ENCODE measurements around the gene FYB1. TPM values are rescaled to one million over a fixed set of nuclear protein-coding genes. Genes with fewer than 3 reads are reported as not detected.
A peak's percentile ranks its signal among the peaks of the same experiment; 100 is the strongest.

Gene FYB1
- total and polyA plus RNA-seq, 9 donors = 1.1 to 12.4 (median 3.6) TPM

GRCh38 chr5:39072925-39073766 lies 146.2 kb downstream of the FYB1 start:
- H3K27me3 ChIP-seq = no peaks in the 10 kb centered on the region
- intact Hi-C loops (cut with DNase I) = loop anchor here in 2 of 4 donors (10.0 kb wide), 2 partner anchors 58 to 352 kb away; partner anchors contain the start of gene DAB2 (in 1 of the 2)
- WGBS, 3 donors = 3 to 4% (median 3%) methylated on average over 26 to 27 of the region's 27 CpGs
- H3K36me3 ChIP-seq = no peaks in the 10 kb centered on the region
- peak in 1 of 5 donors; percentile 37 for DNase-seq
- H3K4me3 ChIP-seq = peak overlapping the region; percentile 94
- H3K27ac ChIP-seq = peak overlapping the region; percentile 98 to 99
- no peaks in the 10 kb centered on the region for H3K4me1 ChIP-seq (ENCODE audit: insufficient read depth)
- no peaks in the 10 kb centered on the region for H3K9me3 ChIP-seq
- TF ChIP-seq POLR2A (IDR thresholded peaks at IDR 0.05) = no peak
- no peak for TF ChIP-seq EP300 (IDR thresholded peaks at IDR 0.05)
- no peak for TF ChIP-seq CTCF (IDR thresholded peaks at IDR 0.05)

GRCh38 chr5:39068099-39068498 lies 151.3 kb downstream of the FYB1 start:
- Histone ChIP-seq H3K27ac (no peak overlapping the region), H3K36me3 (no peaks in the 10 kb centered on the region), H3K4me3 (no peak overlapping the region), H3K9me3 (peaks cover 0 to 11% of the 10 kb centered on the region in 2 donors), H3K27me3 (no peaks in the 10 kb centered on the region), H3K4me1 (ENCODE audit: insufficient read depth) (no peaks in the 10 kb centered on the region)
- TF ChIP-seq EP300 (IDR thresholded peaks at IDR 0.05) (no peak), POLR2A (IDR thresholded peaks at IDR 0.05) (no peak), CTCF (IDR thresholded peaks at IDR 0.05) (no peak)
- no peak for DNase-seq
- intact Hi-C loops (cut with DNase I) = no loop called here
- WGBS, 3 donors = 87 to 95% (median 95%) methylated on average over 3 of the region's 3 CpGs

- no peak for DNase-seq
- Histone ChIP-seq H3K4me1 (ENCODE audit: insufficient read depth) (no peaks in the 10 kb centered on the region), H3K4me3 (no peak overlapping the region), H3K27ac (no peak overlapping the region), H3K27me3 (no peaks in the 10 kb centered on the region), H3K36me3 (no peaks in the 10 kb centered on the region), H3K9me3 (peaks cover 0 to 11% of the 10 kb centered on the region in 2 donors)
- TF ChIP-seq POLR2A (IDR thresholded peaks at IDR 0.05) (no peak), EP300 (IDR thresholded peaks at IDR 0.05) (no peak), CTCF (IDR thresholded peaks at IDR 0.05) (no peak)
- intact Hi-C loops (cut with DNase I) = no loop called here
- WGBS, 3 donors = 93 to 98% (median 98%) methylated on average over 3 of the region's 3 CpGs
These were observed 154.9 kb downstream of the FYB1 start for GRCh38 chr5:39064450-39064849.

GRCh38 chr5:39063037-39063436 lies 156.3 kb downstream of the FYB1 start:
- WGBS, 3 donors = 52 to 59% (median 54%) methylated on average over 2 of the region's 2 CpGs
- Histone ChIP-seq H3K27ac (no peak overlapping the region), H3K4me3 (no peak overlapping the region), H3K9me3 (peaks cover 0 to 11% of the 10 kb centered on the region in 2 donors), H3K36me3 (no peaks in the 10 kb centered on the region), H3K4me1 (ENCODE audit: insufficient read depth) (peaks cover 1% of the 10 kb centered on the region), H3K27me3 (no peaks in the 10 kb centered on the region)
- TF ChIP-seq EP300 (IDR thresholded peaks at IDR 0.05) (no peak), POLR2A (IDR thresholded peaks at IDR 0.05) (no peak), CTCF (IDR thresholded peaks at IDR 0.05) (no peak)
- intact Hi-C loops (cut with DNase I) = no loop called here
- DNase-seq = no peak
